Nucleus accumbens (tissue), 56 donors: ENCODE measurements around the gene TAS2R31.
A peak's percentile ranks its signal among the peaks of the same experiment; 100 is the strongest.
"Not testable (repeated sequence)": the region's sequence is repeated elsewhere in the genome, so short reads cannot be mapped to it uniquely, and the experiment has no call there.

Source experiments
- DNase-seq, 56 donors: peaks; one replicate each; lab custom pipeline; 2025; lab: John Stamatoyannopoulos, UW

The TAS2R31 gene

GRCh38 chr12:11031307-11031706, at the start of gene TAS2R31:
Gene TAS2R31, minus strand, starts transcription at chr12:11031407. Its CDS starts 72 bp downstream, at chr12:11031335.
- DNase-seq: no peak

- DNase-seq: no peak
Observed at GRCh38 chr12:11078246-11078645, 47.0 kb upstream of the TAS2R31 start.

GRCh38 chr12:11075642-11076041, 44.4 kb upstream of the TAS2R31 start:
- DNase-seq: no peak

- no peak for DNase-seq
Observed at GRCh38 chr12:11071414-11071813, 40.2 kb upstream of the TAS2R31 start.

GRCh38 chr12:11070999-11071398, 39.8 kb upstream of the TAS2R31 start:
- DNase-seq: no peak

- DNase-seq: no peak
Observed at GRCh38 chr12:11069854-11070365, 38.7 kb upstream of the TAS2R31 start.

- DNase-seq: peak in 2 of 56 donors; percentile 1 to 13
Observed at GRCh38 chr12:11067514-11067913, 36.3 kb upstream of the TAS2R31 start.

GRCh38 chr12:11062194-11062593, 31.0 kb upstream of the TAS2R31 start, which contains the start of gene TAS2R46:
Gene TAS2R46, minus strand, starts transcription at chr12:11062294. Its CDS starts 0 bp downstream, at chr12:11062294.
- not testable (repeated sequence) for DNase-seq

GRCh38 chr12:11059784-11060183, 28.6 kb upstream of the TAS2R31 start:
- no peak for DNase-seq

GRCh38 chr12:11059041-11059440, 27.8 kb upstream of the TAS2R31 start:
- DNase-seq: no peak

- DNase-seq: no peak
Observed at GRCh38 chr12:11055306-11055705, 24.1 kb upstream of the TAS2R31 start.

- DNase-seq: not testable (repeated sequence)
Observed at GRCh38 chr12:11049806-11050531, 18.8 kb upstream of the TAS2R31 start.

- DNase-seq: not testable (repeated sequence)
Observed at GRCh38 chr12:11041366-11041765, 10.2 kb upstream of the TAS2R31 start.

- no peak for DNase-seq
Observed at GRCh38 chr12:11040162-11040561, 9.0 kb upstream of the TAS2R31 start.

- DNase-seq: no peak
Observed at GRCh38 chr12:11039171-11039570, 8.0 kb upstream of the TAS2R31 start.

- DNase-seq: not testable (repeated sequence)
Observed at GRCh38 chr12:11033959-11034358, 2.8 kb upstream of the TAS2R31 start.

GRCh38 chr12:11026118-11026517, 5.1 kb downstream of the TAS2R31 start:
- DNase-seq: no peak

GRCh38 chr12:11023387-11023786, 7.8 kb downstream of the TAS2R31 start:
- no peak for DNase-seq

GRCh38 chr12:11022520-11022919, 8.7 kb downstream of the TAS2R31 start, which contains the start of gene TAS2R19:
Gene TAS2R19, minus strand, starts transcription at chr12:11022620. Its CDS starts 49 bp downstream, at chr12:11022571.
- DNase-seq: no peak

- DNase-seq: peak in 14 of 56 donors; percentile 2 to 30 (median 12)
Observed at GRCh38 chr12:11016937-11017336, 14.3 kb downstream of the TAS2R31 start.

GRCh38 chr12:11015775-11016430, 15.3 kb downstream of the TAS2R31 start:
- DNase-seq: no peak

GRCh38 chr12:11014234-11014633, 17.0 kb downstream of the TAS2R31 start:
- no peak for DNase-seq
